Hepatocyte (in vitro differentiated cells): ENCODE measurements around the gene AFAP1. TPM values are rescaled to one million over a fixed set of nuclear protein-coding genes. Genes with fewer than 3 reads are reported as not detected.

Experiments
- DNase-seq: peaks from one replicate; pipeline ENCODE4 v3.0.0-alpha.2; 2016; ENCODE audit warnings: low spot score
- H2AFZ ChIP-seq: fragments of 200-600 bp; sonication (generic); 2 replicates; pipeline ENCODE4 v1.6.0; 2016; ENCODE audit warnings: antibody characterized with exemption, mild to moderate bottlenecking
- H3K27ac ChIP-seq: fragments of 200-600 bp; sonication (generic); 2 replicates; pipeline ENCODE4 v1.5.1; 2016; ENCODE audit warnings: mild to moderate bottlenecking
- H3K27me3 ChIP-seq: fragments of 200-600 bp; sonication (generic); 2 replicates; pipeline ENCODE4 v1.6.1; 2016
- H3K36me3 ChIP-seq: fragments of 200-600 bp; sonication (generic); replicated peaks from 2 replicates; pipeline ENCODE4 v1.5.1; 2016; ENCODE audit warnings: low read depth; ENCODE audit not compliant: insufficient read depth
- H3K4me1 ChIP-seq: fragments of 200-600 bp; sonication (generic); 2 replicates; pipeline ENCODE4 v1.5.1; 2016; ENCODE audit warnings: mild to moderate bottlenecking, moderate library complexity; ENCODE audit not compliant: insufficient read depth
- H3K4me2 ChIP-seq: fragments of 200-600 bp; sonication (generic); 2 replicates; pipeline ENCODE4 v1.6.0; 2016
- H3K4me3 ChIP-seq: fragments of 200-600 bp; sonication (generic); 2 replicates; pipeline ENCODE4 v1.5.1; 2016; ENCODE audit warnings: mild to moderate bottlenecking
- H3K79me2 ChIP-seq: fragments of 200-600 bp; sonication (generic); 2 replicates; pipeline ENCODE4 v1.6.0; 2017; ENCODE audit warnings: mild to moderate bottlenecking
- H3K9me2 ChIP-seq: fragments of 200-600 bp; sonication (generic); replicated peaks from 2 replicates; pipeline ENCODE4 v1.6.0; 2017; ENCODE audit warnings: mild to moderate bottlenecking; ENCODE audit not compliant: insufficient read depth
- H3K9me3 ChIP-seq: fragments of 200-600 bp; sonication (generic); 2 replicates; pipeline ENCODE4 v1.5.1; 2016; ENCODE audit warnings: low read depth, mild to moderate bottlenecking
- H4K20me1 ChIP-seq: fragments of 200-600 bp; sonication (generic); 2 replicates; pipeline ENCODE4 v1.6.0; 2016; ENCODE audit warnings: mild to moderate bottlenecking; ENCODE audit not compliant: insufficient read depth, poor library complexity, severe bottlenecking
- EZH2 ChIP-seq: fragments of 200-600 bp; sonication (generic); IDR thresholded peaks from 2 replicates; pipeline ENCODE4 v1.6.1; 2016; ENCODE audit warnings: antibody characterized with exemption, mild to moderate bottlenecking, borderline replicate concordance
- EZH2phosphoT487 ChIP-seq: fragments of 200-600 bp; sonication (generic); IDR thresholded peaks from one replicate; pipeline ENCODE4 v1.6.1; 2018; ENCODE audit warnings: antibody characterized with exemption, mild to moderate bottlenecking, low read depth, moderate library complexity; ENCODE audit not compliant: unreplicated experiment, severe bottlenecking
- WGBS: methylation state at CpG from one replicate; pipeline ENCODE4 v1.1.6; 2016; ENCODE audit warnings: low lambda C conversion rate; ENCODE audit errors: missing lambda C conversion rate; 5-methylcytosine and 5-hydroxymethylcytosine counted together
- polyA plus RNA-seq: library from polyadenylated mRNA; unstranded; fragments of >200 nt; fragmentation: Nextera tagmentation; extraction: Ambion mirVana; gene quantifications from 2 replicates; pipeline ENCODE4 v1.2.1, GENCODE V29; 2016
- total RNA-seq: library from RNA; depleted of rRNA; stranded (reverse); fragments of >200 nt; gene quantifications from 2 replicates; pipeline ENCODE4 v1.2.3, GENCODE V29; 2014
- TF ChIP-seq, protein P1 (sequence below): fragments of 200-600 bp; sonication (generic); IDR thresholded peaks from 2 replicates; pipeline ENCODE4 v1.5.1; 2016; ENCODE audit warnings: antibody characterized with exemption, mild to moderate bottlenecking; ENCODE audit not compliant: poor library complexity

Gene AFAP1
- total and polyA plus RNA-seq, 2 experiments from 2014 or later, result 9.3 to 16.2 TPM

GRCh38 chr4:7739918-7740865 is 199.5 kb downstream of the AFAP1 start:
- no peaks in the 10 kb centered on the region for H4K20me1 ChIP-seq
- no peak for DNase-seq
- no peak overlapping the region for H3K4me3 ChIP-seq
- H3K27ac ChIP-seq, result no peak overlapping the region
- H3K27me3 ChIP-seq, result no peaks in the 10 kb centered on the region
- no peak overlapping the region for H3K4me2 ChIP-seq
- H3K79me2 ChIP-seq, result no peaks in the 10 kb centered on the region
- H3K36me3 ChIP-seq, result no peaks in the 10 kb centered on the region
- H3K9me3 ChIP-seq, result no peaks in the 10 kb centered on the region
- TF ChIP-seq, protein P1, sequence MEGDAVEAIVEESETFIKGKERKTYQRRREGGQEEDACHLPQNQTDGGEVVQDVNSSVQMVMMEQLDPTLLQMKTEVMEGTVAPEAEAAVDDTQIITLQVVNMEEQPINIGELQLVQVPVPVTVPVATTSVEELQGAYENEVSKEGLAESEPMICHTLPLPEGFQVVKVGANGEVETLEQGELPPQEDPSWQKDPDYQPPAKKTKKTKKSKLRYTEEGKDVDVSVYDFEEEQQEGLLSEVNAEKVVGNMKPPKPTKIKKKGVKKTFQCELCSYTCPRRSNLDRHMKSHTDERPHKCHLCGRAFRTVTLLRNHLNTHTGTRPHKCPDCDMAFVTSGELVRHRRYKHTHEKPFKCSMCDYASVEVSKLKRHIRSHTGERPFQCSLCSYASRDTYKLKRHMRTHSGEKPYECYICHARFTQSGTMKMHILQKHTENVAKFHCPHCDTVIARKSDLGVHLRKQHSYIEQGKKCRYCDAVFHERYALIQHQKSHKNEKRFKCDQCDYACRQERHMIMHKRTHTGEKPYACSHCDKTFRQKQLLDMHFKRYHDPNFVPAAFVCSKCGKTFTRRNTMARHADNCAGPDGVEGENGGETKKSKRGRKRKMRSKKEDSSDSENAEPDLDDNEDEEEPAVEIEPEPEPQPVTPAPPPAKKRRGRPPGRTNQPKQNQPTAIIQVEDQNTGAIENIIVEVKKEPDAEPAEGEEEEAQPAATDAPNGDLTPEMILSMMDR, result no peak
- TF ChIP-seq EZH2phosphoT487 (no peak), EZH2 (no peak)
- WGBS, result 94% methylated on average over 42 of the region's 45 CpGs
- no peak overlapping the region for H2AFZ ChIP-seq
- no peaks in the 10 kb centered on the region for H3K9me2 ChIP-seq
- no peaks in the 10 kb centered on the region for H3K4me1 ChIP-seq

DNA sequence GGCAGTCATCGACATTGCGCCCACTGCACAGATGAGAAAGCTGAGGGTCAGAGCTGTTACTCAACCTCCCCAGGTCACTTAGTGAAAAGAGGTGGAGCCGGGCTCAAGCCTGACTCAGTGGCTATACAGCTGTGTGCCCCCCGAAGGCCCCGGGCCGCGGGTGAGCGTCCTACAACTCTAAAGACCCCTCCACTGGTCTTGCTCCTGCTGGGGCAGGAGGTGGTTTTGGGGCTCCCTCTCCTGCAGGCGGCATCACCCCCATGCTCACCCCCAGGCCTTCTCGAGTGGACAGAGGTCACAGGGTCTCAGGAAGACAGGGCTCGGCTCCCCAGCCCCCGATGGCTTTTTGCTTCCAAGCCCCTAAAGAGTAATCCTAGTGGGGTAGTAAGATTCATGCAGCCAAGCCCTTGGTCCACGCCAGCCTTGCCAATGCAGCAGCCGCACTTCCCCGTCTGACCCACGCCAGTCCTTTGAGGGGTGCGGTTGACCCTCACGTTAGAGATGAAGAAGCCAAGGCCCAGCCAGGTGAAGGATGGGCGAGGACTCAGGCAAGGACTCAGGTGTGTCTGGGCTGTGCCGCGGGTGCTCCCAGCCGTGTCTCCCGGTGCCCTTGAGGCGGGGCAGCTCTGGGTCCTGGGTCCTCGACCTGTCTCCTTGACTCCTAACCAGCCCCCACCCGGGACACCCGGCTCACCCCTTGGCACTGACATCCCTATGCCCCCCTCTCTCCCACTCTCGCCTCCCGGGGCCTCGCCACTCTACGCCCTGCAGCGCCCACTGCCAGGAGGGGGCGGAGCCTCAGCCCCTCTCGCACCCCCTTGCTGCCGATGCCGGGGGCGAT is 200.4 kb downstream of the AFAP1 start:
- no peaks in the 10 kb centered on the region for H3K79me2 ChIP-seq
- H3K36me3 ChIP-seq, result no peaks in the 10 kb centered on the region
- no peak overlapping the region for H3K4me3 ChIP-seq
- WGBS, result 96% methylated on average over 36 of the region's 37 CpGs
- no peaks in the 10 kb centered on the region for H3K9me2 ChIP-seq
- no peaks in the 10 kb centered on the region for H3K9me3 ChIP-seq
- DNase-seq, result no peak
- TF ChIP-seq, protein P1, result no peak
- TF ChIP-seq EZH2phosphoT487 (no peak), EZH2 (no peak)
- no peaks in the 10 kb centered on the region for H3K27me3 ChIP-seq
- no peak overlapping the region for H3K4me2 ChIP-seq
- no peaks in the 10 kb centered on the region for H3K4me1 ChIP-seq
- no peaks in the 10 kb centered on the region for H4K20me1 ChIP-seq
- H2AFZ ChIP-seq, result no peak overlapping the region
- no peak overlapping the region for H3K27ac ChIP-seq

GRCh38 chr4:7738458-7739076 is 201.1 kb downstream of the AFAP1 start:
- Histone ChIP-seq H2AFZ (no peak overlapping the region), H3K36me3 (no peaks in the 10 kb centered on the region), H3K4me2 (no peak overlapping the region), H4K20me1 (no peaks in the 10 kb centered on the region), H3K27me3 (no peaks in the 10 kb centered on the region), H3K27ac (no peak overlapping the region), H3K4me1 (no peaks in the 10 kb centered on the region), H3K79me2 (no peaks in the 10 kb centered on the region), H3K9me3 (no peaks in the 10 kb centered on the region), H3K9me2 (no peaks in the 10 kb centered on the region), H3K4me3 (no peak overlapping the region)
- WGBS, result 93% methylated on average over 32 of the region's 32 CpGs
- no peak for DNase-seq
- TF ChIP-seq EZH2 (no peak), EZH2phosphoT487 (no peak)
- TF ChIP-seq, protein P1, result no peak
